ENCODE results near the gene HS3ST4. TPM values are rescaled to one million over a fixed set of nuclear protein-coding genes. Genes with fewer than 3 reads are reported as not detected.

The HS3ST4 gene
- total and polyA plus RNA-seq, 2 experiments from 2014 or later, result 0.44 to 2.1 TPM

DNA sequence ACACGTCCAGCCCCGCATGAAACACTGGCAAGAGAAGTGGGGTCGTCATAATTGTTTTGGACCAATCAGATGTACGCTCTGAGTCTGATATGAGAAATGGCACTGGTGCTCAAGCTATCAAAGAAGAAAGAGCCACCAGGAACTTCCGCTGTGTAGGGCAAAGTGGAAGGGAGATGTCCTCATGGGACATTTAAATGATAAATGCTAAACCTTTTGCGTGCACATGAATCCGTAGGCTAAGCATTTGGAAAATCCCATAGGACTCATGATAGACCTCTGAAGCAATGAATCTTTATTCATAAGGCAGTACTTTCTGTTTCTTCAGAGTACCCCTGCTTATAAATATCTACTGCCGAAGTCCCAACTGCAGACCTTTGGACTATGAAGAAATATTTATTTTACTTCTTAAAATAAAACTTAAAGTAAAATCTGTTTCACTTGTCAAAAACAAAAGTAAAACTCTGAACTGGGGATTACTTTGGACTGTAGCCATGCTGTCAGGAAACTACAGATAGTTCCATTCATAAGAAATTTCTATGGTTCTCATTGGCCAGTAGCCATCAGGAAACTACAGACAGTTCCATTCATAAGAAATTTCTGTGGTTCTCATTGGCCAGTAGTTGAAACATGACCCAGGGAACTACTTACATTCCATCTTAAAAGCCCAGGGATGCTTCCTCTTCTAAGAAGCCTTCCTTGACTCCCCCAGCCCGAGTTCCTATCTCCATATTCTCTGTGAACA lies 335.1 kb downstream of the HS3ST4 start:
- no peaks in the 10 kb centered on the region for H3K27me3 Mint-ChIP-seq (ENCODE audit: insufficient read depth, low read depth, poor library complexity)
- TF ChIP-seq, protein P1, sequence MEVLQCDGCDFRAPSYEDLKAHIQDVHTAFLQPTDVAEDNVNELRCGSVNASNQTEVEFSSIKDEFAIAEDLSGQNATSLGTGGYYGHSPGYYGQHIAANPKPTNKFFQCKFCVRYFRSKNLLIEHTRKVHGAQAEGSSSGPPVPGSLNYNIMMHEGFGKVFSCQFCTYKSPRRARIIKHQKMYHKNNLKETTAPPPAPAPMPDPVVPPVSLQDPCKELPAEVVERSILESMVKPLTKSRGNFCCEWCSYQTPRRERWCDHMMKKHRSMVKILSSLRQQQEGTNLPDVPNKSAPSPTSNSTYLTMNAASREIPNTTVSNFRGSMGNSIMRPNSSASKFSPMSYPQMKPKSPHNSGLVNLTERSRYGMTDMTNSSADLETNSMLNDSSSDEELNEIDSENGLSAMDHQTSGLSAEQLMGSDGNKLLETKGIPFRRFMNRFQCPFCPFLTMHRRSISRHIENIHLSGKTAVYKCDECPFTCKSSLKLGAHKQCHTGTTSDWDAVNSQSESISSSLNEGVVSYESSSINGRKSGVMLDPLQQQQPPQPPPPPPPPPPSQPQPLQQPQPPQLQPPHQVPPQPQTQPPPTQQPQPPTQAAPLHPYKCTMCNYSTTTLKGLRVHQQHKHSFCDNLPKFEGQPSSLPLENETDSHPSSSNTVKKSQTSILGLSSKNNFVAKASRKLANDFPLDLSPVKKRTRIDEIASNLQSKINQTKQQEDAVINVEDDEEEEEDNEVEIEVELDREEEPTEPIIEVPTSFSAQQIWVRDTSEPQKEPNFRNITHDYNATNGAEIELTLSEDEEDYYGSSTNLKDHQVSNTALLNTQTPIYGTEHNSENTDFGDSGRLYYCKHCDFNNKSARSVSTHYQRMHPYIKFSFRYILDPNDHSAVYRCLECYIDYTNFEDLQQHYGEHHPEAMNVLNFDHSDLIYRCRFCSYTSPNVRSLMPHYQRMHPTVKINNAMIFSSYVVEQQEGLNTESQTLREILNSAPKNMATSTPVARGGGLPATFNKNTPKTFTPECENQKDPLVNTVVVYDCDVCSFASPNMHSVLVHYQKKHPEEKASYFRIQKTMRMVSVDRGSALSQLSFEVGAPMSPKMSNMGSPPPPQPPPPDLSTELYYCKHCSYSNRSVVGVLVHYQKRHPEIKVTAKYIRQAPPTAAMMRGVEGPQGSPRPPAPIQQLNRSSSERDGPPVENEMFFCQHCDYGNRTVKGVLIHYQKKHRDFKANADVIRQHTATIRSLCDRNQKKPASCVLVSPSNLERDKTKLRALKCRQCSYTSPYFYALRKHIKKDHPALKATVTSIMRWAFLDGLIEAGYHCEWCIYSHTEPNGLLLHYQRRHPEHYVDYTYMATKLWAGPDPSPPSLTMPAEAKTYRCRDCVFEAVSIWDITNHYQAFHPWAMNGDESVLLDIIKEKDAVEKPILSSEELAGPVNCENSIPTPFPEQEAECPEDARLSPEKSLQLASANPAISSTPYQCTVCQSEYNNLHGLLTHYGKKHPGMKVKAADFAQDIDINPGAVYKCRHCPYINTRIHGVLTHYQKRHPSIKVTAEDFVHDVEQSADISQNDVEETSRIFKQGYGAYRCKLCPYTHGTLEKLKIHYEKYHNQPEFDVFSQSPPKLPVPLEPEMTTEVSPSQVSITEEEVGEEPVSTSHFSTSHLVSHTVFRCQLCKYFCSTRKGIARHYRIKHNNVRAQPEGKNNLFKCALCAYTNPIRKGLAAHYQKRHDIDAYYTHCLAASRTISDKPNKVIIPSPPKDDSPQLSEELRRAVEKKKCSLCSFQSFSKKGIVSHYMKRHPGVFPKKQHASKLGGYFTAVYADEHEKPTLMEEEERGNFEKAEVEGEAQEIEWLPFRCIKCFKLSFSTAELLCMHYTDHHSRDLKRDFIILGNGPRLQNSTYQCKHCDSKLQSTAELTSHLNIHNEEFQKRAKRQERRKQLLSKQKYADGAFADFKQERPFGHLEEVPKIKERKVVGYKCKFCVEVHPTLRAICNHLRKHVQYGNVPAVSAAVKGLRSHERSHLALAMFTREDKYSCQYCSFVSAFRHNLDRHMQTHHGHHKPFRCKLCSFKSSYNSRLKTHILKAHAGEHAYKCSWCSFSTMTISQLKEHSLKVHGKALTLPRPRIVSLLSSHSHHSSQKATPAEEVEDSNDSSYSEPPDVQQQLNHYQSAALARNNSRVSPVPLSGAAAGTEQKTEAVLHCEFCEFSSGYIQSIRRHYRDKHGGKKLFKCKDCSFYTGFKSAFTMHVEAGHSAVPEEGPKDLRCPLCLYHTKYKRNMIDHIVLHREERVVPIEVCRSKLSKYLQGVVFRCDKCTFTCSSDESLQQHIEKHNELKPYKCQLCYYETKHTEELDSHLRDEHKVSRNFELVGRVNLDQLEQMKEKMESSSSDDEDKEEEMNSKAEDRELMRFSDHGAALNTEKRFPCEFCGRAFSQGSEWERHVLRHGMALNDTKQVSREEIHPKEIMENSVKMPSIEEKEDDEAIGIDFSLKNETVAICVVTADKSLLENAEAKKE (CRISPR knock-in tag; IDR thresholded peaks at IDR 0.05), result no peak
- TF ChIP-seq EZH2 (IDR thresholded peaks at IDR 0.05; ENCODE audit: low read depth, unreplicated experiment), result no peak
- no peak for TF ChIP-seq EZH2phosphoT487 (IDR thresholded peaks at IDR 0.05; ENCODE audit: unreplicated experiment)
- TF ChIP-seq STAT1 (IDR thresholded peaks at IDR 0.05; ENCODE audit: unreplicated experiment), result no peak
- no peak for TF ChIP-seq ZNF114 (CRISPR knock-in tag; IDR thresholded peaks at IDR 0.05)
- TF ChIP-seq, protein P2, sequence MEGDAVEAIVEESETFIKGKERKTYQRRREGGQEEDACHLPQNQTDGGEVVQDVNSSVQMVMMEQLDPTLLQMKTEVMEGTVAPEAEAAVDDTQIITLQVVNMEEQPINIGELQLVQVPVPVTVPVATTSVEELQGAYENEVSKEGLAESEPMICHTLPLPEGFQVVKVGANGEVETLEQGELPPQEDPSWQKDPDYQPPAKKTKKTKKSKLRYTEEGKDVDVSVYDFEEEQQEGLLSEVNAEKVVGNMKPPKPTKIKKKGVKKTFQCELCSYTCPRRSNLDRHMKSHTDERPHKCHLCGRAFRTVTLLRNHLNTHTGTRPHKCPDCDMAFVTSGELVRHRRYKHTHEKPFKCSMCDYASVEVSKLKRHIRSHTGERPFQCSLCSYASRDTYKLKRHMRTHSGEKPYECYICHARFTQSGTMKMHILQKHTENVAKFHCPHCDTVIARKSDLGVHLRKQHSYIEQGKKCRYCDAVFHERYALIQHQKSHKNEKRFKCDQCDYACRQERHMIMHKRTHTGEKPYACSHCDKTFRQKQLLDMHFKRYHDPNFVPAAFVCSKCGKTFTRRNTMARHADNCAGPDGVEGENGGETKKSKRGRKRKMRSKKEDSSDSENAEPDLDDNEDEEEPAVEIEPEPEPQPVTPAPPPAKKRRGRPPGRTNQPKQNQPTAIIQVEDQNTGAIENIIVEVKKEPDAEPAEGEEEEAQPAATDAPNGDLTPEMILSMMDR (conservative IDR thresholded peaks at IDR 0.05; ENCODE audit: low read depth in 2 of 2), result no peak
- TF ChIP-seq, protein P3, sequence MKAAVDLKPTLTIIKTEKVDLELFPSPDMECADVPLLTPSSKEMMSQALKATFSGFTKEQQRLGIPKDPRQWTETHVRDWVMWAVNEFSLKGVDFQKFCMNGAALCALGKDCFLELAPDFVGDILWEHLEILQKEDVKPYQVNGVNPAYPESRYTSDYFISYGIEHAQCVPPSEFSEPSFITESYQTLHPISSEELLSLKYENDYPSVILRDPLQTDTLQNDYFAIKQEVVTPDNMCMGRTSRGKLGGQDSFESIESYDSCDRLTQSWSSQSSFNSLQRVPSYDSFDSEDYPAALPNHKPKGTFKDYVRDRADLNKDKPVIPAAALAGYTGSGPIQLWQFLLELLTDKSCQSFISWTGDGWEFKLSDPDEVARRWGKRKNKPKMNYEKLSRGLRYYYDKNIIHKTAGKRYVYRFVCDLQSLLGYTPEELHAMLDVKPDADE (IDR thresholded peaks at IDR 0.05), result no peak
- TF ChIP-seq, protein P4, sequence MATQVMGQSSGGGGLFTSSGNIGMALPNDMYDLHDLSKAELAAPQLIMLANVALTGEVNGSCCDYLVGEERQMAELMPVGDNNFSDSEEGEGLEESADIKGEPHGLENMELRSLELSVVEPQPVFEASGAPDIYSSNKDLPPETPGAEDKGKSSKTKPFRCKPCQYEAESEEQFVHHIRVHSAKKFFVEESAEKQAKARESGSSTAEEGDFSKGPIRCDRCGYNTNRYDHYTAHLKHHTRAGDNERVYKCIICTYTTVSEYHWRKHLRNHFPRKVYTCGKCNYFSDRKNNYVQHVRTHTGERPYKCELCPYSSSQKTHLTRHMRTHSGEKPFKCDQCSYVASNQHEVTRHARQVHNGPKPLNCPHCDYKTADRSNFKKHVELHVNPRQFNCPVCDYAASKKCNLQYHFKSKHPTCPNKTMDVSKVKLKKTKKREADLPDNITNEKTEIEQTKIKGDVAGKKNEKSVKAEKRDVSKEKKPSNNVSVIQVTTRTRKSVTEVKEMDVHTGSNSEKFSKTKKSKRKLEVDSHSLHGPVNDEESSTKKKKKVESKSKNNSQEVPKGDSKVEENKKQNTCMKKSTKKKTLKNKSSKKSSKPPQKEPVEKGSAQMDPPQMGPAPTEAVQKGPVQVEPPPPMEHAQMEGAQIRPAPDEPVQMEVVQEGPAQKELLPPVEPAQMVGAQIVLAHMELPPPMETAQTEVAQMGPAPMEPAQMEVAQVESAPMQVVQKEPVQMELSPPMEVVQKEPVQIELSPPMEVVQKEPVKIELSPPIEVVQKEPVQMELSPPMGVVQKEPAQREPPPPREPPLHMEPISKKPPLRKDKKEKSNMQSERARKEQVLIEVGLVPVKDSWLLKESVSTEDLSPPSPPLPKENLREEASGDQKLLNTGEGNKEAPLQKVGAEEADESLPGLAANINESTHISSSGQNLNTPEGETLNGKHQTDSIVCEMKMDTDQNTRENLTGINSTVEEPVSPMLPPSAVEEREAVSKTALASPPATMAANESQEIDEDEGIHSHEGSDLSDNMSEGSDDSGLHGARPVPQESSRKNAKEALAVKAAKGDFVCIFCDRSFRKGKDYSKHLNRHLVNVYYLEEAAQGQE (IDR thresholded peaks at IDR 0.05; ENCODE audit: unreplicated experiment), result no peak
- no peak for TF ChIP-seq JUNB (IDR thresholded peaks at IDR 0.05; ENCODE audit: unreplicated experiment)
- TF ChIP-seq ZNF331 (CRISPR knock-in tag; IDR thresholded peaks at IDR 0.05; ENCODE audit: low read depth), result no peak
- no peak for TF ChIP-seq POLR2AphosphoS5 (IDR thresholded peaks at IDR 0.05; ENCODE audit: low read depth)
- TF ChIP-seq CREB1 (CRISPR knock-in tag; IDR thresholded peaks at IDR 0.05; ENCODE audit: low read depth), result no peak
- no peak for TF ChIP-seq NANOG (IDR thresholded peaks at IDR 0.05; ENCODE audit: borderline replicate concordance)
- Histone ChIP-seq H3K79me2 (replicated peaks; ENCODE audit: insufficient read depth) (no peaks in the 10 kb centered on the region), H3K4me1 (ENCODE audit: insufficient read depth) (no peaks in the 10 kb centered on the region), H3K4me3 (no peak overlapping the region), H2AFZ (no peak overlapping the region), H3F3A (replicated peaks; ENCODE audit: low read depth) (no peaks in the 10 kb centered on the region), H3K27ac (ENCODE audit: low read depth) (no peak overlapping the region), H3K36me3 (ENCODE audit: insufficient read depth) (no peaks in the 10 kb centered on the region), H3K4me2 (no peak overlapping the region), H3K9me2 (ENCODE audit: insufficient read depth) (no peaks in the 10 kb centered on the region), H3K27me3 (ENCODE audit: insufficient read depth) (no peaks in the 10 kb centered on the region), H4K20me1 (replicated peaks; ENCODE audit: insufficient read depth) (no peaks in the 10 kb centered on the region)
- no peaks in the 10 kb centered on the region for H3K4me1 Mint-ChIP-seq
- H3K9me3 Mint-ChIP-seq, result peaks cover 82% of the 10 kb centered on the region
- ATAC-seq, result no peak
- no peak overlapping the region for H3K27ac Mint-ChIP-seq
- H3K4me3 Mint-ChIP-seq, result no peak overlapping the region
- peaks cover 6% of the 10 kb centered on the region; the same call in 2 of the 3 replicates for H3K36me3 Mint-ChIP-seq (ENCODE audit: low read depth)
- DNase-seq (ENCODE audit: low spot score), result no peak
